ENCODE results near the gene FAM162A.
"Not testable (repeated sequence)": the region's sequence is repeated elsewhere in the genome, so short reads cannot be mapped to it uniquely, and the experiment has no call there.

Gene FAM162A, protein sequence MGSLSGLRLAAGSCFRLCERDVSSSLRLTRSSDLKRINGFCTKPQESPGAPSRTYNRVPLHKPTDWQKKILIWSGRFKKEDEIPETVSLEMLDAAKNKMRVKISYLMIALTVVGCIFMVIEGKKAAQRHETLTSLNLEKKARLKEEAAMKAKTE

GRCh38 chr3:122383771-122384697 is at the start of gene FAM162A:
TSS of gene FAM162A (plus strand) at chr3:122384182. CDS start at chr3:122384266, 84 bp downstream.
- peak; percentile 93 for DNase-seq

- DNase-seq = no peak
Observed at GRCh38 chr3:122342803-122343202, 41.2 kb upstream of the FAM162A start.

GRCh38 chr3:122343654-122344053 is 40.3 kb upstream of the FAM162A start:
- DNase-seq = no peak

DNA sequence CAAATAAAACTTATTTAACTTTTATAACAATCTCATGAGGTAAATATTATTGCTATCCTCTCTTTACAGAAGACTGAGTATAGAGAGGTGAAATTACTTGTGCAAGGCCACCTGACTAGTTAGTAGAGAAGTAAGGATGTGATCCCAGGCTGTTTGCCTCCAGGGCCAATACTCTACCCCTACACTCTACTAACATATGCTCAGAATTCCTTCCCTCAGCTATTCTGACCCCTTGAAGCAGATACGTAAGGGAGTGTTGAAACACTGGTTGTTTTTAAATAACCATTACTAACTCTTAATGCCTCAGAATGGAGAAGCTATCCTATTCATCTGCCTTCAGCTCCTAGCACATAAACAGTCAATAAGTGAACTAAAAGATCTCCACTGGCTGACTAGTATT is 34.8 kb upstream of the FAM162A start:
- DNase-seq = no peak

DNA sequence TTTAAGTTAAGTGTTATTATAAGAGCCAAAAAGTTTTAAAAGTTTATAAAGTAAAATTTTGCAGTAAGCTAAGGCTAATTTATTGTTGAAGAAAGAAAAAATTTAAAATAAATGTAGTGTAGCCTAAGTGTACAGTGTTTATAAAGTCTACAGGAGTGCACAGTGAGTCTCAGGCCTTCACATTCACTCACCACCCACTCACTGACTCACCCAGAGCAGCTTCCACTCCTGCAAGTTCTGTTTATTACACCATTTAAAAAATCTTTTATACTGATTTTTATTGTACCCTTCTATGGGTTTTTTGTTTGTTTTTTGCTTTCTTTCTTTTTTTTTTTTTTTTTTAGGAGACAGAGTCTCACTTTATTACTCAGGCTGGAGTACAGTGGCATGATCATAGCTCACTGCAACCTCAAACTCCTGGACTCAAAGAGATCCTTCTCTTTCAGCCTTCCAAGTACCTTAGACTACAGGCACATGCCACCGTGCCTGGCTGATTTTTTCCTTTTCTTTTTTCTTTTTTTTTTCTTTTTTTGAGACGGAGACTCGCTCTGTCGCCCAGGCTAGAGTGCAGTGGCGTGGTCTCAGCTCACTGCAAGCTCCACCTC is 33.1 kb upstream of the FAM162A start:
- no peak for DNase-seq

- no peak for DNase-seq
Observed at GRCh38 chr3:122351612-122352011, 32.4 kb upstream of the FAM162A start.

DNA sequence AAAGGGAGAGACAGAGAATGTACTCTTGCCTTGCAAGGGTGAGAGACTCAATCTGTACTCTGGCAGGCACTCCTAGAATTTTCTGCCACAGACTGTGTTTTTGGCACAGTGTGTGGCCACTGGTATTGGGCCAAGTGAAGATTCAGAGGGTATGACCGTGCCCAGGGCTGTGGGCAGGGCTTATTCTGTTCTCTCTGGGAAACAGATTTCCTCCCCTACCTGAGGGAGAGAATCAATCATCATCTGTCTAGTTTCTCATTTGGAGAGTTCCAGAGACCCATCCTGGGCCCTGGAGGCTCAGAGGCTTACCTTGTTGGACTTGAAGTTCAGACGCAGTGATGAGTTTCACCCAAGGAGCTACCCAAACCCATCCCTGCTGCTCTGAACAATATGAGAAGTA is 30.8 kb upstream of the FAM162A start:
- DNase-seq = no peak

DNA sequence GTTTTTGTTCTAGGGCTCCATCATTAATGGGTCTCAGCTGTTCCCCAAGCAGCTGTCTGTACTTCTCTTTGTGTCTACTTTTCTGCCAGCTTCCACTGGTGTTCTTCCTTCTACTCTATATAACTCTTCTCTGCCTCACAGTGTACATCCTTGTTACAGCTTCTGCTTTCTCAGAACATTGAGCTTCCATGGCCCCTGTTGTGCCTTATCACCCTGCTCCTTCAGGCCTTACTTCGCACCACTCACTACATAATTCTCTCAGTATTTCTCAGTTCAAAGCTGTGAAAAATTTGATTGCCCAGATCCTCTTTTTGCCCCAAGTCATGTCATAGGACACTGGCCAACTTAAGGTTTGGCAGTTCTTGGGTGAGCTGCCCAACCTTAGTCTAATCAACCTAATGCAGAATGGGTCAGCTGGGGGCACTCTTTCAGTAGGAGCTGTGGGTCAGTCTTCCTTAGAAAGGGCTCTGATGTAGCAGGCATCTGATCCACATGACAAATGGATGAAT is 30.0 kb upstream of the FAM162A start:
- DNase-seq = no peak

- DNase-seq = no peak
Observed at GRCh38 chr3:122355612-122356011, 28.4 kb upstream of the FAM162A start.

DNA sequence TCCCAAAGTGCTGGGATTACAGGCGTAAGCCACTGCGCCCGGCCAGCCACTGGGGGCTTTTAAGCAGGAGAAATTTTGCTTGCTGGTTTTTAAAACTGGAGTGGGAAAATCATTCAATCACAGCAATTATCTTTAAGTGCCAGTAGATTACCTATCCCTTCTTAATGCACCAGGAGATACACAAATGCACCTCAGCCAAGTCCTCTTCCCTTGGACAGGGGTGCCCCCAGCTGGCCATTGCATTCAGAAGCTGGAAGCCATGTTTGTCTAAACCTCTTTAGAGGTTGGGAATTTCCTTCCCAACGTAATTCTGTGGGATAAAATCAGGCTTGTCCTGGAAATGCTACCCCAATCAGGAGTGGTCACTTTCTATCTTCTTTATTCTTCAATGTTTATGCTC is 27.6 kb upstream of the FAM162A start:
- DNase-seq = no peak

DNA sequence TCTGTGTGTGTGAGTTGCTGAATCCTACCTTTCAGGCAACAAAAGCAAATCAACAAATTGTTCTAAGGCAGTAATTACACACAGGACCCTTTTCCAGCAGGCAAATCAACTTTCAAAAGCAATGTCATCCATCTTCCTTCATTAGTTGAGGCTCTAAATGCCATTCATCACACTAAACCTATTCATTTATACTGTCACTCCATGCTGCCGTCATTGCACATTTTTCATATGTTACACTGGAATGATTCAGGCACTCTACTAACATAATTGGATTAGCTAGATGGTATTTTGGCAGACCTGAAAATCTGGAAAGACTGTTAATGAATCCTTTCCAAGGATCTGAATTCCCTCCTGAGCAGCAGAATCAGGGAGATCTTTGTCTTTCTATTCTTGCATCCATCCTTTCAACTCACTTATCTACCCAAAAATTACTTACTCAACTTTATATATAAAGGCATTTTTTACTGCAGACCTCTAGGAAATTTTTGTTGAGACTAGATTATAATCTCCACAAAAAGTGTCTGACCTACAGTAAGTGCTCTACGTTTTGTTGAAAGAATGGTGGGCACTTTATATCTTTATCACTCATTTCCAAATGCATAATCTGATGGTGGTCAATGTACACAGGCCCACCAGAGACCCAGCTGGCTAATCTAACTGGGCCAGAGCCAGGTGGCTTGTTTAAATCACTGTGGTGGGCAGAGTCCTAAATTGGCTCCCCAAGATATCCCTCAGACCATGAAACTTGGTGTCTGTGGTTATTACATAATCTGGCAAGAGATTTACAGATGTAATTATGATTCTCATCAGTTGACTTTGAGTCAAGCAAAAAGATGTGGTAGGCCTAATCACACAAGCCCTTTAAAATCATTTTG is 25.9 kb upstream of the FAM162A start:
- no peak for DNase-seq

DNA sequence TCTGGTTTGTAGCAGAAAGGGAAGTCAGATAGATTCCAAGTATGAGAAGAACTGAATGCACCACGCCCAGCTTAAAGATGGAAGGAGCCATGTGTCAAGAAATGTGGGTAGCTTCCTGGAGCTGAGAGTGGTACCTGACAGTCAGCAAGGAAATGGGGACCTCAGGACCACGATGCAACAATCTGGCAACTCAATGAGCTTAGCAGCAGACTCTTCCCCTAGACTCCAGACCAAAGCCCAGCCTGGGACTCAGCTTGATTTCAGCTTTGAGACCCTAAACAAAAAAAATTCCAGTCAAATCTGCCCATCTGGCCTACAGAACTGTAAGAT is 25.3 kb upstream of the FAM162A start:
- no peak for DNase-seq

DNA sequence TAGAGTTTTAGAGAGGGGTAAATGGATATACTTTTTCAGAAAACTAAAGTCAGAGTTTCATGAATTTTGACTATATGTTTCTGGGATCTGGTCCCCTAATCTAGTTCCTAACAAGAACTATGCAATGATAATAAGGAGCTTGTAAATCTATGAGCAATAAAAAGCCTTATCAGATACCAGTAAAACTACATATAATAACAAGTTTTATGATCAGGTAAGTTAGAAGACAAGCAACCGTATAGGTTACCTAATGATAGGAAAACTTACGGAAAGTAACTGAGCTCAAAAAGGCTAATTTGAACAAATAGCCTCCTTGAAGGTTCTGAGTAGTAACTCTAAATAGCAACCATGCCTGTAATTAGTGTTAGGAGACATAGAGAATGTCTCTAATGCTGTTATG is 22.0 kb upstream of the FAM162A start:
- DNase-seq = no peak

- no peak for DNase-seq
Observed at GRCh38 chr3:122364490-122364889, 19.5 kb upstream of the FAM162A start.

- DNase-seq = no peak
Observed at GRCh38 chr3:122365073-122365472, 18.9 kb upstream of the FAM162A start.

DNA sequence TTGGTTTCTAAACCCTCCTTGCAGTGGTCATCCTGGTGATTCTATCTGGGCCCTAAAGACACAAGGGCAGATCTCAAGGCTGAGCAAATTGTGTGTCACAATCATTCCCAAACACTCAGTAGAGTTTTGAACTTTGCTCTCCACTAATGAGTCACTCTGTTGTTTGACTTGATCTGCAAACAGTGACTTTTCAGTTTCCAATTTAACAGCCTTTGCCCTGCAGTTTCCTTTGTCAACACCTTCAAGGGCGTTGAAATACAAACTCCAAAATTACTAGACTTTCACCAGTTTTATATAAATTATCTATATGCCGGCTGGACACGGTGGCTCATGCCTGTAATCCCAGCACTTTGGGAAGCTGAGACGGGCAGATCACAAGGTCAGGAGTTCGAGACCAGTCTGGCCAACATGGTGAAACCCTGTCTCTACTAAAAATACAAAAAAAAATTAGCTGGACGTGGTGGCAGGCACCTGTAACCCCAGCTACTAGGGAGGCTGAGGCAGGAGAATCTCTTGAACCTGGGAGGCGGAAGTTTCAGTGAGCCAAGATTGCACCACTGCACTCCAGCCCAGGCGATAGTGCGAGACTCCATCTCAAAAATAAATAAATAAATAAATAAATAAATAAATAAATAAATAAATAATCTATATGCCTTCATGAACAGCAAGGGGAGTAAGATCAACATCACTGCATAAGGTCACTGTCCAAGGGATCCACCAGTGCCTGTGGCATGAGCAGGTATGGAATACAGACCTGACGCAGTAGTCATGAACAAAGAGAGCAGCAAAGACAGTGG is 18.2 kb upstream of the FAM162A start:
- not testable (repeated sequence) for DNase-seq

- DNase-seq = no peak
Observed at GRCh38 chr3:122366379-122366749, 17.6 kb upstream of the FAM162A start.

GRCh38 chr3:122374034-122374433 is 9.9 kb upstream of the FAM162A start:
- DNase-seq = no peak

GRCh38 chr3:122377975-122378374 is 6.0 kb upstream of the FAM162A start:
- no peak for DNase-seq

DNA sequence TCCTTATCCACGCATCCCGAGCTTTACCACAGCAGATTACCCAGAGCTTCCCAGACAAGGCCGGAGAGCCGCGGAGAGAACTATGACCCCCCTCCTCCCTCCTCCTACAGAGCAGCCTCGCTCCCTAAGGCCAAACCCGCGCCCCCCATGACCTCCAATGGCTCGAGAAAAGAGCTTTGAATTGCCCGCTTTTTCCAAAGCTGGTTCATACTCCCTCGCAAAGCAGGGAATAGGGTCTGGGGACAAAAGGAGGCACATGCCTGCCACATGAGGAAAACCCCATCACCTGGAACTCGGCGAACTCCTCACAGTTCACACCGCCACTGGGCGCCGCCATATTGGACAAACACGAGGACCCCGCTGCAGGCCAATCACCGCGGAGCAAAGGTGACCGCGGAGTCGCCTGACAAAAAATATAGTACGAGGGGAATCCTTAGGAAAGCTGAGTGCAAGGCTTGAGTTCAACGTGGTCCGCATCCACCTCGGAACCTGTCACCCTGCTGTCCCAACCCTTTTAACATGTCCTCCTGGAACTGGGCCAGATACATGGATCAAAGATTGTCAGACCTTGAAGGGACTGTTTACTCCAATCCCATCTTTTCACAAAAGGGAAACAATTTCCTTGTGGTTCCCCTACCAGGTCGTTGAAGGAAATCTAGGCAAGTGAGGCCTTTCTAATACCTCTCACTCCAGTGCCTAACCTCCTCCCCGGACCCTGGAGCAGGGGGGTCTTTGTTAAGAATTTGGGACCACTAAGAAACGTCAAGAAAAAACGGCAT is 905 bp upstream of the FAM162A start, which contains the start of gene MIX23:
MIX23 (minus strand) TSS at position 344 of the 779 bp plus-strand sequence; CDS start at position 337, 7 bp downstream.
- DNase-seq = peak; percentile 81

DNA sequence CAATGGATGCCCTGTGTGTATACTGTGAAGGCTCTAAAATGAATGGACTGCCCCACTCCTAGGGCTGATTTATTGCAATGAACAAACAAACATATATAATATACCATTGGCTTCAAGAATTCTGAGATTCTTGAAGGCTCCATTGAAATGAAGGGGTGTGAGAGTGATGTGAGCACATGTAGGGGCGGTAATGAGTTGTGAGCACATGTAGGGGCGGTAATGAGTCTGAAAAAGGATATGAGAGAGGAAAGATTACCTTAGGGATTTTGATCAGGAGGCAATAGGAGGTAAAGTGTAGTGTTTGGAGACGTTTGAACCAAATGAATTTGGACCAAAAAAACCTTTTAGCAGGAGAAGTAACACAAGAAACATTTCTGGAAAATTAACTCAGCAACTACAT is 3.7 kb downstream of the FAM162A start:
- no peak for DNase-seq

Data from activated gamma-delta T cell treated with Interleukin-2 at 50 U/mL for 16 hours (primary cell).